ENCODE measurements around the gene FARP2. TPM values are rescaled to one million over a fixed set of nuclear protein-coding genes. Genes with fewer than 3 reads are reported as not detected.

Gene FARP2
- total and polyA plus RNA-seq, 2 of the 13 experiments (the other 11 are each of a cell fraction or from before 2014, with no cell fraction given) = 28.0 to 45.4 TPM

DNA sequence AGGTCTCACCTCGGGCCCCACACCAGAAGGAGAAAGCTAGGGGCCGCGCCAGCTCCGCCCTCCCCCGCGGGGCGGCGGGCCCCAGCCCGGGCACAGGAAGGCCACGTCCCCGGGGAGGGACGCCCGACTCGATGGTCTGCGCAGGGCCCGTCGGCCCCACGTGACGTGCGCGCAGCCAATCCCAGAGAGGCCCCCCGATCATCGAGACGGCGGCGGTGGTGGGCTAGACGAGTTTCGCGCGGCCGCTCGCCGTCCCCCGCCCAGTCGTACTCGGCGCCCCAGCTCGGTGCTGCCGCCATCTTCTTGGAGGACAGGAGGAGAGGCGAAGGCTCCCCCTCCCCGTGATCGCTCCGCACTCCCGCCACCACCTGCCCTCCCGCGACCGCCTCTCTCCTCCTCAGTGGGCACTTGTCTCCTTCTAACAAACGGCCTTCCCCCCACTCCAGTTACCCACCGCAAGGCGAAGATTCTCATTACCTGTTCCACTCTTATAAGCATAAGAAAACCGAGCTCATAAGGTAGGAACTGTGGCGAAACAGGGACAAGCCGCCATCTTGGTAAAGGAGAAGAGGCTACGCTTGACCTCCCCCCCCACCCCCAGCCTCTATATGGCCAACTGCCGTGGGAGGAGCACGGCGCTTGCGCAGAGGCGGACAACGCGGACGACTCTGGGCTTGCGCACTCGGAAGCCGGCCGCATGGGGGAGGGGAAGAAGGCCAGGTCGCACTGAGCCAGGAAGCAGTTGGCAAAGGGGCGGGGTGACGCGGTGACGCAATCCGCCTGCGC is 40.8 kb upstream of the FARP2 start, which contains the start of gene HDLBP (continued):
- TF ChIP-seq, protein P1, sequence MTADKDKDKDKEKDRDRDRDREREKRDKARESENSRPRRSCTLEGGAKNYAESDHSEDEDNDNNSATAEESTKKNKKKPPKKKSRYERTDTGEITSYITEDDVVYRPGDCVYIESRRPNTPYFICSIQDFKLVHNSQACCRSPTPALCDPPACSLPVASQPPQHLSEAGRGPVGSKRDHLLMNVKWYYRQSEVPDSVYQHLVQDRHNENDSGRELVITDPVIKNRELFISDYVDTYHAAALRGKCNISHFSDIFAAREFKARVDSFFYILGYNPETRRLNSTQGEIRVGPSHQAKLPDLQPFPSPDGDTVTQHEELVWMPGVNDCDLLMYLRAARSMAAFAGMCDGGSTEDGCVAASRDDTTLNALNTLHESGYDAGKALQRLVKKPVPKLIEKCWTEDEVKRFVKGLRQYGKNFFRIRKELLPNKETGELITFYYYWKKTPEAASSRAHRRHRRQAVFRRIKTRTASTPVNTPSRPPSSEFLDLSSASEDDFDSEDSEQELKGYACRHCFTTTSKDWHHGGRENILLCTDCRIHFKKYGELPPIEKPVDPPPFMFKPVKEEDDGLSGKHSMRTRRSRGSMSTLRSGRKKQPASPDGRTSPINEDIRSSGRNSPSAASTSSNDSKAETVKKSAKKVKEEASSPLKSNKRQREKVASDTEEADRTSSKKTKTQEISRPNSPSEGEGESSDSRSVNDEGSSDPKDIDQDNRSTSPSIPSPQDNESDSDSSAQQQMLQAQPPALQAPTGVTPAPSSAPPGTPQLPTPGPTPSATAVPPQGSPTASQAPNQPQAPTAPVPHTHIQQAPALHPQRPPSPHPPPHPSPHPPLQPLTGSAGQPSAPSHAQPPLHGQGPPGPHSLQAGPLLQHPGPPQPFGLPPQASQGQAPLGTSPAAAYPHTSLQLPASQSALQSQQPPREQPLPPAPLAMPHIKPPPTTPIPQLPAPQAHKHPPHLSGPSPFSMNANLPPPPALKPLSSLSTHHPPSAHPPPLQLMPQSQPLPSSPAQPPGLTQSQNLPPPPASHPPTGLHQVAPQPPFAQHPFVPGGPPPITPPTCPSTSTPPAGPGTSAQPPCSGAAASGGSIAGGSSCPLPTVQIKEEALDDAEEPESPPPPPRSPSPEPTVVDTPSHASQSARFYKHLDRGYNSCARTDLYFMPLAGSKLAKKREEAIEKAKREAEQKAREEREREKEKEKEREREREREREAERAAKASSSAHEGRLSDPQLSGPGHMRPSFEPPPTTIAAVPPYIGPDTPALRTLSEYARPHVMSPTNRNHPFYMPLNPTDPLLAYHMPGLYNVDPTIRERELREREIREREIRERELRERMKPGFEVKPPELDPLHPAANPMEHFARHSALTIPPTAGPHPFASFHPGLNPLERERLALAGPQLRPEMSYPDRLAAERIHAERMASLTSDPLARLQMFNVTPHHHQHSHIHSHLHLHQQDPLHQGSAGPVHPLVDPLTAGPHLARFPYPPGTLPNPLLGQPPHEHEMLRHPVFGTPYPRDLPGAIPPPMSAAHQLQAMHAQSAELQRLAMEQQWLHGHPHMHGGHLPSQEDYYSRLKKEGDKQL (CRISPR knock-in tag; IDR thresholded peaks at IDR 0.05; ENCODE audit: low read depth) = peak; percentile 33; the same call in 1 of the 2 replicates
- no peak; the same call in 1 of the 2 replicates for TF ChIP-seq ZFP37 (CRISPR knock-in tag; IDR thresholded peaks at IDR 0.05; ENCODE audit: borderline replicate concordance)
- TF ChIP-seq TBX3 (IDR thresholded peaks at IDR 0.05; ENCODE audit: borderline replicate concordance) = peak; percentile 50; the same call in 1 of the 2 replicates
- peak; percentile 20; the same call in 1 of the 2 replicates for TF ChIP-seq ZFP1 (CRISPR knock-in tag; IDR thresholded peaks at IDR 0.05)
- peak; percentile 94 for TF ChIP-seq KAT8 (CRISPR knock-in tag; IDR thresholded peaks at IDR 0.05)
- TF ChIP-seq, protein P2, sequence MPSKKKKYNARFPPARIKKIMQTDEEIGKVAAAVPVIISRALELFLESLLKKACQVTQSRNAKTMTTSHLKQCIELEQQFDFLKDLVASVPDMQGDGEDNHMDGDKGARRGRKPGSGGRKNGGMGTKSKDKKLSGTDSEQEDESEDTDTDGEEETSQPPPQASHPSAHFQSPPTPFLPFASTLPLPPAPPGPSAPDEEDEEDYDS (CRISPR knock-in tag; IDR thresholded peaks at IDR 0.05) = peak; percentile 88
- TF ChIP-seq TCF12 (IDR thresholded peaks at IDR 0.05) = no peak
- no peak; the same call in 1 of the 2 replicates for TF ChIP-seq TCF12 (CRISPR knock-in tag; IDR thresholded peaks at IDR 0.05)
- 0 out of 2 replicates have a peak, but pooled peaks have one; percentile 5 for TF ChIP-seq HNF1A (IDR thresholded peaks at IDR 0.05; ENCODE audit: low read depth)
- TF ChIP-seq HNF1A (CRISPR knock-in tag; IDR thresholded peaks at IDR 0.05; ENCODE audit: borderline replicate concordance) = peak; percentile 68; the same call in 1 of the 2 replicates
- peak; percentile 94 for TF ChIP-seq NR2C2 (CRISPR knock-in tag; IDR thresholded peaks at IDR 0.05; ENCODE audit: borderline replicate concordance)
- TF ChIP-seq MIER2 (CRISPR knock-in tag; IDR thresholded peaks at IDR 0.05) = 0 out of 2 replicates have a peak, but pooled peaks have one; percentile 55
- TF ChIP-seq, protein P3, sequence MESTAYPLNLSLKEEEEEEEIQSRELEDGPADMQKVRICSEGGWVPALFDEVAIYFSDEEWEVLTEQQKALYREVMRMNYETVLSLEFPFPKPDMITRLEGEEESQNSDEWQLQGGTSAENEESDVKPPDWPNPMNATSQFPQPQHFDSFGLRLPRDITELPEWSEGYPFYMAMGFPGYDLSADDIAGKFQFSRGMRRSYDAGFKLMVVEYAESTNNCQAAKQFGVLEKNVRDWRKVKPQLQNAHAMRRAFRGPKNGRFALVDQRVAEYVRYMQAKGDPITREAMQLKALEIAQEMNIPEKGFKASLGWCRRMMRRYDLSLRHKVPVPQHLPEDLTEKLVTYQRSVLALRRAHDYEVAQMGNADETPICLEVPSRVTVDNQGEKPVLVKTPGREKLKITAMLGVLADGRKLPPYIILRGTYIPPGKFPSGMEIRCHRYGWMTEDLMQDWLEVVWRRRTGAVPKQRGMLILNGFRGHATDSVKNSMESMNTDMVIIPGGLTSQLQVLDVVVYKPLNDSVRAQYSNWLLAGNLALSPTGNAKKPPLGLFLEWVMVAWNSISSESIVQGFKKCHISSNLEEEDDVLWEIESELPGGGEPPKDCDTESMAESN (CRISPR knock-in tag; conservative IDR thresholded peaks at IDR 0.05) = peak; percentile 87
- peak; percentile 72; the same call in 1 of the 2 replicates for TF ChIP-seq ZBTB43 (CRISPR knock-in tag; conservative IDR thresholded peaks at IDR 0.05)
- peak; percentile 14; the same call in 1 of the 2 replicates for TF ChIP-seq MTF1 (CRISPR knock-in tag; IDR thresholded peaks at IDR 0.05)

All from HepG2 (cell line).